ENCODE measurements around the gene FTO.
"Not testable (repeated sequence)": the region's sequence is repeated elsewhere in the genome, so short reads cannot be mapped to it uniquely, and the experiment has no call there.

The FTO gene

GRCh38 chr16:53864819-53865493 lies 161.0 kb downstream of the FTO start:
- no peak for DNase-seq (ENCODE audit: low spot score)

GRCh38 chr16:53865494-53865863 lies 161.5 kb downstream of the FTO start:
- DNase-seq (ENCODE audit: low spot score): no peak

DNA sequence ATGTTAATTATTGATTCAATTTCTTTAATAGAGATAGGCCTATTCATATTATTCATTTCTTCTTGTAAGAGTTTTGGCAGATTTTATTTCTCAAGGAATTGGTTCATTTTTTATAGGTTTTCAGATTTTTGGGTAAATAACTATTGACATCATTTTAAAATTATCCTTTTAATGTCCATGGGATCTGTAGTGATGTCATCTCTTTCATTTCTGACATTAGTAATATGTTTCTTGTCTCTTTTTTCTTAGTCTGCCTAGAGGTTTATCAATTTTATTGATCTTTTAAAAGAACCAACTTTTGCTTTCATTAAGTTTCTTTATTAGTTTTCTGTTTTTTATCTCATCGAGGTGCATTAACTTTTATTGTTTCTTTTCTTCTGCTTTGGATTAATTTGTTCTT lies 162.6 kb downstream of the FTO start:
- no peak for DNase-seq (ENCODE audit: low spot score)

DNA sequence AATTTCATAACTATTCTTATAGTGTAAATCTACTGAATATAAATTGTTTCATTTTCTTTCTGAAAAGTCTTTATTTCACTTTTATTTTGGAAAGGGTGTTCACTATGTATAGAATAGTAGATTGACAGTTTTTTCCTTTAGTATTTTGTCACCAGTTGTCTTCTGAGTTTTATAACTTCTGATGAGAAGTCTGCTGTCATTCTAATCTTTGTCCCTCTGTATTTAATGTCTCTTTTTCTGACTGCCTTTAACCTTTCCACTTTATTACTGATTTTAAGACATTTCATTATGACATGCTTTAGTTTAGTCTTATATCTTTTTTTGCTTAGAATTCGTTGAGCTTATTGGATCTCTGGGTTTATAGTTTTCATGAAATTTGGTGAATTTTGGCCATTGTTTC lies 166.9 kb downstream of the FTO start:
- no peak for DNase-seq (ENCODE audit: low spot score)

DNA sequence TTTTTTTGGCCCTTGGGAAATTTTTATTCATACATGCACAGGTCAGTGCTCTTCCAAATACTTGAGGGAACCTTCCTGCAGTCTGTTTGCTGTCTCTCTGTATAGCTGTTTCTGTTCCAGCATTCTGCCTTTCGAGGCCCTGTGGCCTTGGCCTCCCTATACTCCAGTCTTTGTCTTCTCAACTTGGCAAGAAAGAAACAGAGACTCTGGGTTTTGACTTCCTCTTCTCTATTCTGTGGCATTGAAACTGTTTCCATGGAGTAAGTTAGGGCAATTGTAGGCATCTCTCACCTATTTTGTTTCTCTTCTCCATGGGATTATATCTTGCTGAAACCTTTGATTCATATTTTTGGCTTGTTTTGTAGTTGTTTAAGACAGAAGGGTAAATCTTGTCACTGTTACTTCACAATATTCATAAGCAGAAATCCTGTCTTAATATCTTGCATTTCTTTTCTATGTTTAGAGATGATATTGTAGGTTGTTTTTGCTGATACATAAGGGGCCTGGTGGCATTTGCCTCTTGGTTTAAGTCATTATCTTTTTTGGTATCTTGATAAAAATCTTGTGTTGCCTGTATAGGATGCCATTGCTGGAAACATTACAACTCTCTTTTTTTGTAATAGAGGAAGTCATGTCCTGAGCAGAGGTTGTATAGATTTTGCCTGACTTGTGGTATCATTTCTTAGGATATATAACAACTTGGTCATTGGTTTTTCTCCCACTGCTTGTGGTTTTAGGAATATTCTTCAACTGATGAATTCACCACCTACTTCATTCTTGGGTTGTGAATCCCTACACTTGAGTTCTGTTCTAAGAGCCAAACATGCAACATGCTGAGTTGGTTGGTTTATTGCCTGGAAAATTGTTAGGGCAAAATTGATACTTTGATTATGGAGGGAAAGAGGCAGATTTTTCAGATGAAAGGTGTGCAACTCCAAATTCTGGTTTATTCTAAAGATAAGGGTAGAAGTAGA lies 168.6 kb downstream of the FTO start:
- peak; percentile 19 for DNase-seq (ENCODE audit: low spot score)

DNA sequence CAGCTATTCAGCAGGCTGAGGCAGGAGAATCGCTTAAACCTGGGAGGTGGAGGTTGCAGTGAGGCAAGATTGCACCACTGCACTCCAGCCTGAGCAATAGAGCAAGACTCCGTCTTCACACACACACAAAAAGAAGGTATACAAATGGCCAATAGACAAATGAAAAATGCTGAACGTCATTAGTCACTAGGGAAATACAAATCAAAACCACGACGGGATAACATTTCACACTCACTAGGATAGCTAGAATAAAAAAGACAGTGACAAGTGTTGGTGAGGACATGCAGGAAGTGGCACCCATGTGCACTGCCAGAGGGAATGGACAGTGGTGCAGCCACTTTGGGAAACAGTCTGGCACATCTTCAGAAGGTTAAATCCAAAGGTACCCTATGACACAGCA lies 172.9 kb downstream of the FTO start:
- DNase-seq (ENCODE audit: low spot score): no peak

GRCh38 chr16:53878216-53878615 lies 174.3 kb downstream of the FTO start:
- DNase-seq (ENCODE audit: low spot score): no peak

DNA sequence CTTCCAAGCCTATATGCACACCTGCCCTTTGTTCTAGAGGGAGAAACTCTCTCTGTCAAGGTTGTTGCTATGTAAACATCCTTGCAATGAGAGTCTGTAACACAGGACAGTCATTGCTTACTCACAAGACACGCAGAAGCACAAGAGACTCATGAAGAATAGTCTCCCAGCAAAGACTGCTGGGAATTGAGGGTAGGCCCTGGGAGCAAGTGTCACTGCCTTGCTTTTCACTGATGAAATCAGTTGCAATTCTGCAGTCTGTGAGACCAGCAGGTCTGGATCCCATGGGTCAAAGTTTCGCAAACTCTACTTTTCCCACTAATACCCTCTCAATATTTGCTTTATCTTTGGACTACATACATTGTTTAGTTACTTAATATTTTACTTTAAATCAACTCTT lies 177.4 kb downstream of the FTO start:
- DNase-seq (ENCODE audit: low spot score): peak; percentile 62

DNA sequence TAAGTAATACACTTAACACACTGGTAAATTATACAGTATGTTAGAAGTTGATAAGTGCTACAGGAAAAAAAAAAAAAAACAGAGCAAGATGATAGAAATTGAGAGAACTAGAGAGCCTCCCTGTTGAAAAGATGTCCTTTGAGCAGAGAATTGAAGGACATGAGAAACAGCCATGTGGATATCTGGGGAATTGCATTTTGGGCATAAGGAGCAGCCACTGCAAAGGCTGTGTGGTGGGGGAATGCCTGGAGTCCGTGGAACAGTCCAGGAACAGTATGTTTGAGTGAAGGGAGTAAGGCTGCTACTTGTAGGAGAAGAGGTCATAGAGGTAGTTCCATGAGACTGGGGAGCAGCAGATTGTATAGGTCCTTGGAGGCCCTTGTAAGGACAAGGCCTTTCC lies 178.4 kb downstream of the FTO start:
- no peak for DNase-seq (ENCODE audit: low spot score)

- no peak for DNase-seq (ENCODE audit: low spot score)
Observed at GRCh38 chr16:53884748-53885147, 180.8 kb downstream of the FTO start.

GRCh38 chr16:53886482-53887378 lies 182.8 kb downstream of the FTO start:
- DNase-seq (ENCODE audit: low spot score): no peak

GRCh38 chr16:53888222-53888621 lies 184.3 kb downstream of the FTO start:
- DNase-seq (ENCODE audit: low spot score): no peak

- not testable (repeated sequence) for DNase-seq (ENCODE audit: low spot score)
Observed at GRCh38 chr16:53890877-53891276, 186.9 kb downstream of the FTO start.

DNA sequence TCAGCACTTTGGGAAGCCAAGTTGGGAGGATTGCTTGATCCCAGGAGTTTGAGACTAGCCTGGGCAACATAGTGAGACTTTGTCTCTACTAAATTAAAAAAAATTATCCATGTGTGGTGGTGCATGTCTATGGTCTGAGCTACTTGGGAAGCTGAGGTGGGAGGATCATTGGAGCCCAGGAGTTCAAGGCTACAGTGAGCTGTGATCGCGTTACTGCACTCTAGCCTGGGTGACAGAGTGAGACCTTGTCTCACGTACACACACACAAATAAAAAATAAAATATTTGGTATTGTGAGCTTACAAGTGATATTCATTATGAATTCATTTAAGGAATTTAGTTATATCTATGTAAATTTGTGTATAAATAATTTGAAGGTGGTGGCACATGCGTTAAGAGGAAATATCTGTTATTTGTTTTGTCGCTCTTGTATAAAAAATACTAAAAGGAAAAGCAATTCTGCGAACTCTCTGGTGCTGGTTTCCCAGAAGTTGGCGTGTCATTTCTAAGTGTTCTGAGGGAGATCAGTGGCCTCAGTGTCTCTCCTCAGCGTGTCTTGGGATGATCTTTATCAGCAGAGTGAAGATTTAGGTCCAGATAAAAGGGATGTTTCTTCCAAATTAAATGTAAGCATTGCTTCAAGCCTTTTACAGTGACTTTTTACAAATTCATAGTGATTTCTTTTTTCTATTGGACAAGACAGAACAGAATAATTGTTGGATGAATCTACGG lies 187.6 kb downstream of the FTO start:
- no peak for DNase-seq (ENCODE audit: low spot score)

DNA sequence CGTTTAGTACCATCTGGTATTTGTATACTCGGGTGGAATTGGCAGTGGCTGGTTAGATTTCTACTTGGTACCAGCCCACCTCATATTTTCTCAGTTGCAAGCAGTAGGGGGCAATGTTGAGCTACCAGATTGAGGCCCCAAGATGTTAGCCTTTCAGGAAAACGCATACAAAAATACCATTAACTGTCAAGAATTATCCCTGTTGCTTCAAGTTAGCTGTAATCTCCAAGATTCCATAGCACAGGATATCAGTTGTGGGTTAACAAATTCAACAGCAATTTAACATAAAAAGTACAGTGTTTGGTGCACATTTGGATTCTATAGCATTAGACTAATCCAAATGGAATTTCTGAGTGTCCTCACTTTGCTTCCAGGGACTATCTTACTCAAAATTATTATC lies 188.2 kb downstream of the FTO start:
- peak; percentile 2 for DNase-seq (ENCODE audit: low spot score)

DNA sequence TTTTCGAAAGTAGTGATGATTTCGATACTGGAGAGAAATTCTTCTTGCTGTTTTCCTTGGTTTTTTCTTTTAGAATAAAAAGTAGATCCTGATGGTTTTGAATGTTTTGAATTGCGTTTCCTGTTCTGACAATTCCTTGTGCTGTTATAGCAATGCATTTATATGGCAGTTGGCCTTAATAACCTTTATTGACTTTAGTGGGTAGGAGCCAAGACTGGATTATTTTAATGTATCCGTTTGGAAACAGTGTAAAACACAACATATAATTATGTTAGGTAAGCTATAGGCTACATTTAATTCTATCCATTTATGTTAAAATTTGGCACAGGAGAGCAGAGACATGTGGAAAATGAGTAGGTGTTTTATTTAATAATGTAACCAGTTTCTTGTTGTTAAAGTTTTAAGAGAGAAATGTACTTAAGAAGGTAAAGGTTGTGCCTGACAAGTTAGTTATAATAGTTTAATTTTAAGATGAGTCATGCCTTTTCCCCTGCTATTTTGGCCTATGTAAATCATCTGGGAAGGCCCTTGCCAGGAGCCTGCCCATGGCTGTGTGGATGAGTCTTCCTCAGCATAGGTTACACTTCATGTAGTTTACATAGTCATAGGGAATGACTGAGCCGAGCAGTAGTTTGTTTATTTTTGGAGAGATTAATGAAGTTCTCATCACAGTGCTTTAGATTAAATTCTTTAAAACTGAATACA lies 189.9 kb downstream of the FTO start:
- peak; percentile 19 for DNase-seq (ENCODE audit: low spot score)

DNA sequence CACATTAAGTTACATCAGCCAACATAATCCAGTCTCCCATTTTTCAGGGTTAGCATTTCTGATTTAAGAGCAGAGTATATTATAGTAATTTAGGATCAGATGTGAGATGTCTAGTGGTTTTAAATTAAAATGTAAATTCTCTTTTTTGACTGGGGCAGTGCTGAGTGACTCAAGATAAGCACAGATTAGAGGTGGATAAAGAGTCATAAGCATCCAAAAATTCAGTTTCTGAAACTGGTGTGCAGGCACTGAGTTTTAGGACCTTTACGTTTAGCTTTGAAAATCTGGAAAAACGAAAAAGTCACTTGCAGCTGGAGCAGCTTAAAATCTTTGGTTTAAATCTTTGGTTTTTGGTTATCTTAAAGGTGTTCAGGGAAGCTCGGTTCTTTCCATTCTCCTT lies 190.7 kb downstream of the FTO start:
- DNase-seq (ENCODE audit: low spot score): no peak

- DNase-seq (ENCODE audit: low spot score): no peak
Observed at GRCh38 chr16:53895433-53895832, 191.5 kb downstream of the FTO start.

DNA sequence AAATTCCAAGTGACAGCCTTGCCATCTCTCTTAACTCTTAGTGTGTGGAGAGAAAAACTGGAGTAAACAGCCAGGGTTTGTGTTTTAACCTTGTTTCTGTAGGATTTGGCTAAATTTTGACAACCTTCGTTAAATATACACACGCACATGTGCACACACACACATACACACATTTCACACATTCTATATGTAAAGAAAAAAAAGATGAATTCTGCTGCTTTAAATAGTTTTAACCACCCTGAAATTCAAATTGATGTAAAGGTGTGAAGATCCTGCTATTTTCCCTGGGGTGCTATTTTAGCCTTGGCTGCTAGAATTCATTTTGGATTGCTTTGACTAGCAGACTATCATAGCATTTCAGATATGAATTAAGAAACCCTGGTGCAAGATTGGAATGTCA lies 191.9 kb downstream of the FTO start:
- DNase-seq (ENCODE audit: low spot score): no peak

GRCh38 chr16:53896722-53897121 lies 192.8 kb downstream of the FTO start:
- DNase-seq (ENCODE audit: low spot score): no peak

DNA sequence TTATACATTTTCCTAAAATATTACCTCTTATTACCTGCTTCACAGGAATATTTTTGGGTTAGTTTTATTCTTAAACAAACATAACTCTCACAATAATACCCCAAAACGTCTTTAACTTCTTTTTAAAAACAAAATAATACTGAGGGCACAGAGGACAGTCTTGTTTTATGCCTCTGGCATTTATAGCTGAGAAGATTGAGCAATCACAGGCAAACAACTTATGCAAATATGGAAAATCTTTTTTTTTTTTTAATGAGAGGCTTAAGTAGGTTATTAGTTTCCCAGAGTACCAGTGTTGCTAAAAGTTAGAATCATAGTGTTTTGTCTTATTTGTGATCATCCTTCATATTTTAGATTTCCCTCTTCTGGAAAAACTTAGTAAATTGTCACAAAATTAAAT lies 195.0 kb downstream of the FTO start:
- DNase-seq (ENCODE audit: low spot score): no peak

Measured in RKO (cell line).